H9 (cell line): Measurements from ENCODE around the gene IMPACT. TPM values are rescaled to one million over a fixed set of nuclear protein-coding genes. Genes with fewer than 3 reads are reported as not detected.

Experiments
- DNase-seq: peaks from one replicate; pipeline ENCODE4 v3.0.0-alpha.2; 2017
- H2AFZ ChIP-seq: one replicate; pipeline ENCODE4 v1.6.1; 2013; ENCODE audit warnings: mild to moderate bottlenecking, low read length, control low read depth, moderate library complexity
- H2AK5ac ChIP-seq: 2 replicates; pipeline ENCODE4 v1.6.1; 2013; ENCODE audit warnings: low read length, control low read depth, mixed read lengths; ENCODE audit not compliant: insufficient read length
- H2BK120ac ChIP-seq: one replicate; pipeline ENCODE4 v1.6.1; 2013; ENCODE audit warnings: low read depth, mild to moderate bottlenecking, low read length, control low read depth, inconsistent platforms; ENCODE audit not compliant: poor library complexity, severe bottlenecking
- H2BK12ac ChIP-seq: 2 replicates; pipeline ENCODE4 v1.6.1; 2013; ENCODE audit warnings: low read length, control low read depth, mixed read lengths, low read depth; ENCODE audit not compliant: insufficient read length
- H2BK15ac ChIP-seq: 2 replicates; pipeline ENCODE4 v1.6.1; 2013; ENCODE audit warnings: low read depth, low read length, control low read depth
- H2BK20ac ChIP-seq: one replicate; pipeline ENCODE4 v1.6.1; 2013; ENCODE audit warnings: low read depth, mild to moderate bottlenecking, low read length, control low read depth, inconsistent platforms; ENCODE audit not compliant: poor library complexity, severe bottlenecking
- H2BK5ac ChIP-seq: 2 replicates; pipeline ENCODE4 v1.6.1; 2013; ENCODE audit warnings: low read length, control low read depth, mixed read lengths; ENCODE audit not compliant: insufficient read length
- H3K14ac ChIP-seq: 2 replicates; pipeline ENCODE4 v1.6.1; 2013; ENCODE audit warnings: low read length, control low read depth; ENCODE audit not compliant: insufficient read depth
- H3K18ac ChIP-seq: 2 replicates; pipeline ENCODE4 v1.6.1; 2013; ENCODE audit warnings: low read depth, mild to moderate bottlenecking, mixed read lengths, low read length, control low read depth; ENCODE audit not compliant: insufficient read length
- H3K23ac ChIP-seq: 2 replicates; pipeline ENCODE4 v1.6.1; 2013; ENCODE audit warnings: low read length, control low read depth, mixed read lengths, low read depth; ENCODE audit not compliant: insufficient read length
- H3K23me2 ChIP-seq: 2 replicates; pipeline ENCODE4 v1.6.1; 2013; ENCODE audit warnings: low read depth, mild to moderate bottlenecking, mixed read lengths, low read length, control low read depth; ENCODE audit not compliant: insufficient read length, poor library complexity, severe bottlenecking
- H3K27ac ChIP-seq: 2 replicates; pipeline ENCODE4 v1.5.1; 2013; ENCODE audit warnings: low read length, control low read depth, mixed read lengths, low read depth; ENCODE audit not compliant: insufficient read length
- H3K27me3 ChIP-seq: 2 replicates; pipeline ENCODE4 v1.6.1; 2013; ENCODE audit warnings: low read length, control low read depth, inconsistent platforms; ENCODE audit not compliant: insufficient read depth
- H3K4ac ChIP-seq: 2 replicates; pipeline ENCODE4 v1.6.1; 2013; ENCODE audit warnings: low read depth, mild to moderate bottlenecking, control low read depth, inconsistent platforms, low read length, moderate library complexity
- H3K4me1 ChIP-seq: 2 replicates; pipeline ENCODE4 v1.6.1; 2013; ENCODE audit warnings: low read length, control low read depth, inconsistent platforms; ENCODE audit not compliant: insufficient read depth
- H3K4me2 ChIP-seq: 2 replicates; pipeline ENCODE4 v1.6.1; 2013; ENCODE audit warnings: low read length, control low read depth, mixed read lengths; ENCODE audit not compliant: insufficient read length, insufficient read depth
- H3K56ac ChIP-seq: 2 replicates; pipeline ENCODE4 v1.6.1; 2013; ENCODE audit warnings: low read depth, mild to moderate bottlenecking, mixed read lengths, low read length, control low read depth; ENCODE audit not compliant: insufficient read length
- H3K79me1 ChIP-seq: 2 replicates; pipeline ENCODE4 v1.6.1; 2013; ENCODE audit warnings: low read depth, mild to moderate bottlenecking, moderate library complexity, low read length, control low read depth, inconsistent platforms; ENCODE audit not compliant: insufficient read depth, poor library complexity, severe bottlenecking
- H3K79me2 ChIP-seq: 2 replicates; pipeline ENCODE4 v1.6.1; 2013; ENCODE audit warnings: low read length, control low read depth, inconsistent platforms; ENCODE audit not compliant: insufficient read depth
- H3K9ac ChIP-seq: 2 replicates; pipeline ENCODE4 v1.6.1; 2013; ENCODE audit warnings: low read length, control low read depth, mixed read lengths; ENCODE audit not compliant: insufficient read length; ENCODE audit errors: extremely low read depth
- H3K9me3 ChIP-seq: one replicate; pipeline ENCODE4 v1.6.1; 2013; ENCODE audit warnings: low read depth, low read length, inconsistent platforms; ENCODE audit not compliant: control insufficient read depth
- H3T11ph ChIP-seq: one replicate; pipeline ENCODE4 v1.6.1; 2013; ENCODE audit warnings: mild to moderate bottlenecking, low read length, control low read depth, inconsistent platforms
- H4K20me1 ChIP-seq: one replicate; pipeline ENCODE4 v1.6.1; 2013; ENCODE audit not compliant: control insufficient read depth, insufficient read length, insufficient read depth
- H4K5ac ChIP-seq: 2 replicates; pipeline ENCODE4 v1.6.1; 2013; ENCODE audit warnings: low read depth, mild to moderate bottlenecking, mixed read lengths, low read length, control low read depth; ENCODE audit not compliant: insufficient read length
- H4K8ac ChIP-seq: replicated peaks from 2 replicates; pipeline ENCODE4 v1.6.1; 2013; ENCODE audit warnings: low read length, control low read depth, mixed read lengths, low read depth; ENCODE audit not compliant: insufficient read length
- H4K91ac ChIP-seq: 2 replicates; pipeline ENCODE4 v1.6.1; 2013; ENCODE audit warnings: low read depth, mild to moderate bottlenecking, moderate library complexity, mixed read lengths, low read length, control low read depth; ENCODE audit not compliant: insufficient read length
- H3K27ac Mint-ChIP-seq, 3 experiments: 2 replicates in 2 of 3; 3 replicates in 1 of 3; pipeline ENCODE4 v1.8.0; 2020 to 2021; ENCODE audit warnings: mixed read lengths in 3 of 3, mild to moderate bottlenecking in 1 of 3, moderate library complexity in 1 of 3
- H3K27me3 Mint-ChIP-seq: 2 replicates; pipeline ENCODE4 v1.8.0; 2021; ENCODE audit warnings: low read depth, mild to moderate bottlenecking, moderate library complexity, mixed read lengths
- H3K36me3 Mint-ChIP-seq, 3 experiments: 2 replicates in 2 of 3; 3 replicates in 1 of 3; pipeline ENCODE4 v1.8.0; 2020 to 2021; ENCODE audit warnings: low read depth in 3 of 3, mixed read lengths in 3 of 3; ENCODE audit not compliant: insufficient read depth in 1 of 3
- H3K4me1 Mint-ChIP-seq, 2 experiments: 2 replicates each; pipeline ENCODE4 v1.8.0; 2020; ENCODE audit warnings: mixed read lengths in 2 of 2
- H3K4me3 Mint-ChIP-seq, 2 experiments: 2 replicates in 1 of 2; 3 replicates in 1 of 2; pipeline ENCODE4 v1.8.0; 2020 to 2021; ENCODE audit warnings: mild to moderate bottlenecking in 2 of 2, mixed read lengths in 2 of 2, moderate library complexity in 1 of 2
- H3K9me3 Mint-ChIP-seq, 2 experiments: 2 replicates in 1 of 2; 3 replicates in 1 of 2; pipeline ENCODE4 v1.8.0; 2020; ENCODE audit warnings: mild to moderate bottlenecking in 2 of 2, mixed read lengths in 2 of 2, moderate library complexity in 1 of 2
- CTCF ChIP-seq: fragments of 200-600 bp; sonication (generic); conservative IDR thresholded peaks from 3 replicates; pipeline ENCODE4 v1.8.0; 2021; ENCODE audit warnings: antibody characterized with exemption, mild to moderate bottlenecking
- WGBS: extraction: QIAGEN DNeasy Blood & Tissue Kit; methylation state at CpG from one replicate; pipeline ENCODE4 v1.1.7; 2013; ENCODE audit warnings: missing lambda C conversion rate, low lambda C conversion rate, mixed read lengths; ENCODE audit not compliant: insufficient read length; ENCODE audit errors: extremely low coverage; 5-methylcytosine and 5-hydroxymethylcytosine counted together
- total RNA-seq: library from RNA; stranded (reverse); gene quantifications from 2 replicates; pipeline ENCODE4 v1.2.1, GENCODE V29; 2021

Gene IMPACT
- total RNA-seq, 1 experiment from 2014 or later = 41.9 TPM

- peak overlapping the region; percentile 65 for H3K27ac ChIP-seq
- H3T11ph ChIP-seq = no peak overlapping the region
- no CpG with 5 or more reads among the region's 11 CpGs for WGBS
- no peak overlapping the region for H3K56ac ChIP-seq
- no peaks in the 10 kb centered on the region for H4K20me1 ChIP-seq
- peaks cover 16% of the 10 kb centered on the region for H3K23me2 ChIP-seq
- H3K4ac ChIP-seq = no peak overlapping the region
- H3K79me2 ChIP-seq = peaks cover 3% of the 10 kb centered on the region; the same call in 1 of the 2 replicates
- H3K4me1 ChIP-seq = no peaks in the 10 kb centered on the region
- no peak overlapping the region for H3K23ac ChIP-seq
- H2BK120ac ChIP-seq = no peak overlapping the region
- no peak for DNase-seq
- H2BK12ac ChIP-seq = no peak overlapping the region
- no peak overlapping the region for H2BK20ac ChIP-seq
- H3K27ac Mint-ChIP-seq = peak overlapping the region; percentile 91 to 100 (median 97)
- peaks cover 22 to 23% of the 10 kb centered on the region in 2 experiments for H3K4me1 Mint-ChIP-seq
- peak overlapping the region; percentile 91; the same call in 1 of the 2 replicates for H3K14ac ChIP-seq
- no peak overlapping the region for H2BK5ac ChIP-seq
- no peak overlapping the region for H2BK15ac ChIP-seq
- H3K9ac ChIP-seq = peak overlapping the region; percentile 85
- no peaks in the 10 kb centered on the region for H3K79me1 ChIP-seq
- peaks cover 4% of the 10 kb centered on the region; the same call in 1 of the 2 replicates for H3K27me3 Mint-ChIP-seq
- peak overlapping the region; percentile 86 for H3K18ac ChIP-seq
- H3K4me3 Mint-ChIP-seq = peak overlapping the region; percentile 77 to 88
- no peak for TF ChIP-seq CTCF
- no peaks in the 10 kb centered on the region for H3K27me3 ChIP-seq
- H4K5ac ChIP-seq = no peak overlapping the region
- peak overlapping the region; percentile 97 for H3K4me2 ChIP-seq
- no peaks in the 10 kb centered on the region for H3K9me3 Mint-ChIP-seq
- no peak overlapping the region for H2AFZ ChIP-seq
- H4K91ac ChIP-seq = no peak overlapping the region
- no peak overlapping the region for H4K8ac ChIP-seq
- H2AK5ac ChIP-seq = no peak overlapping the region
- peaks cover 6 to 18% (median 10%) of the 10 kb centered on the region in 3 experiments; a peak in 5 of 7 replicates for H3K36me3 Mint-ChIP-seq
- H3K9me3 ChIP-seq = no peaks in the 10 kb centered on the region
Observed at GRCh38 chr18:24426073-24426397, 435 bp upstream of the IMPACT start.
